Karpas-422 (cell line): ENCODE data around the gene AKIRIN1. TPM values are rescaled to one million over a fixed set of nuclear protein-coding genes. Genes with fewer than 3 reads are reported as not detected.

Experiments used
- small RNA-seq: library from RNA; depleted of rRNA; stranded (forward); fragments of <200 nt; gene quantifications from one replicate; pipeline ENCODE3, GENCODE V24; 2014
- total RNA-seq: library from RNA; depleted of rRNA; stranded (reverse); fragments of >200 nt; shearing (Covaris generic); gene quantifications from 2 replicates; pipeline ENCODE4 v1.2.3, GENCODE V29; 2014; ENCODE audit warnings: low replicate concordance; rRNA removed

Gene AKIRIN1
- total RNA-seq, 1 experiment from 2014 or later, result 131 TPM

Small RNAs within 50 kb of the gene (small RNA-seq; reads per million reads assigned to genes)
- not detected for gene RF00019

Other genes with a start within 250 kb of the AKIRIN1 start
- gene RRAGC, start 131.5 kb upstream of the AKIRIN1 start, total RNA-seq, result 11.3 and 18.3 TPM in 2 replicates
- gene MYCBP, start 117.9 kb upstream of the AKIRIN1 start, total RNA-seq, result 9.2 and 25.1 TPM in 2 replicates
- not detected in 2 replicates for gene GJA9, start 109.7 kb upstream of the AKIRIN1 start, total RNA-seq
- not detected in 2 replicates for gene RHBDL2, start 49.4 kb upstream of the AKIRIN1 start, total RNA-seq
- 259 and 372 TPM in 2 replicates for gene NDUFS5, start 35.1 kb downstream of the AKIRIN1 start, total RNA-seq
- 4.9 and 6.2 TPM in 2 replicates for gene MACF1, start 213.4 kb downstream of the AKIRIN1 start, total RNA-seq